Measurements from ENCODE around the gene FADS6. TPM values are rescaled to one million over a fixed set of nuclear protein-coding genes. Genes with fewer than 3 reads are reported as not detected.
A peak's percentile ranks its signal among the peaks of the same experiment; 100 is the strongest.

The FADS6 gene
- polyA plus RNA-seq, 3 donors, result not detected

DNA sequence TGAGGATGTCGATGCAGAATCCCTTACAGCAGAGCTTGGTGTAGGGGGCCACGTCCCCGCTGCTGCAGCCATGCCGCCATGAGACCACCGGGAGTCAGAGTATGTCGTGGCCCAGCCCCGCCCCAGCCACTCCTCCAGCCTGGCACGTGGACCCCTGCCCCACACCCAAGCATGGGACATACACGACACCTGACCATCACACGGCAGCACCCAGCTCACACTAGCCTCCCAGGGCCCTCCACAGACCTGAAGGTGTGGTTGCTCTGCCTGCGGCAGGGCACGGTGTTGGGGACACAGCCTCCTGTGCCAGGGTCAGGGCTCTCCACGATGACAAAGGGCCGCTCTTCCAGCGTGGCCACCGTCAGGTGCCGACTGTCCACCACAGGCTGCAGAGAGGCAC is 43.1 kb downstream of the FADS6 start:
- Histone ChIP-seq H2AFZ (ENCODE audit: insufficient read depth, low read depth, low read length, poor library complexity, severe bottlenecking) (no peak overlapping the region), H3K27me3 (ENCODE audit: control insufficient read depth in 2 of 2, insufficient read depth in 2 of 2, low read length in 2 of 2) (peaks cover 21 to 52% of the 10 kb centered on the region in 2 donors), H3K9ac (ENCODE audit: insufficient read depth, low read length, poor library complexity, severe bottlenecking) (no peak overlapping the region), H3K4me2 (replicated peaks; ENCODE audit: extremely low read depth, low read length, poor library complexity, severe bottlenecking) (no peak overlapping the region), H4K20me1 (ENCODE audit: insufficient read depth, low read length) (no peaks in the 10 kb centered on the region), H3K36me3 (replicated peaks in 1 of 2; ENCODE audit: control insufficient read depth in 1 of 2, insufficient read depth in 2 of 2, low read length in 2 of 2) (no peaks in the 10 kb centered on the region), H3K4me1 (ENCODE audit: control insufficient read depth in 1 of 2, insufficient read depth in 2 of 2, low read length in 2 of 2) (peaks cover 2 to 9% of the 10 kb centered on the region in 2 donors), H3K9me3 (replicated peaks in 1 of 2; ENCODE audit: control insufficient read depth in 1 of 2, insufficient read depth in 1 of 2, low read length in 2 of 2) (peaks cover 0 to 4% of the 10 kb centered on the region in 2 donors), H3K4me3 (replicated peaks in 1 of 3; ENCODE audit: low read depth in 2 of 3, low read length in 3 of 3) (no peak overlapping the region), H3K27ac (ENCODE audit: low read depth in 1 of 2, low read length in 2 of 2) (no peak overlapping the region), H3K79me2 (ENCODE audit: insufficient read depth, low read length) (no peaks in the 10 kb centered on the region)
- intact Hi-C loops (cut with micrococcal nuclease), result loop anchor here in 1 of 2 donors (5.0 kb wide), 1 partner anchor 43 kb away; no protein-coding TSS in a partner anchor
- TF ChIP-seq, protein P1, sequence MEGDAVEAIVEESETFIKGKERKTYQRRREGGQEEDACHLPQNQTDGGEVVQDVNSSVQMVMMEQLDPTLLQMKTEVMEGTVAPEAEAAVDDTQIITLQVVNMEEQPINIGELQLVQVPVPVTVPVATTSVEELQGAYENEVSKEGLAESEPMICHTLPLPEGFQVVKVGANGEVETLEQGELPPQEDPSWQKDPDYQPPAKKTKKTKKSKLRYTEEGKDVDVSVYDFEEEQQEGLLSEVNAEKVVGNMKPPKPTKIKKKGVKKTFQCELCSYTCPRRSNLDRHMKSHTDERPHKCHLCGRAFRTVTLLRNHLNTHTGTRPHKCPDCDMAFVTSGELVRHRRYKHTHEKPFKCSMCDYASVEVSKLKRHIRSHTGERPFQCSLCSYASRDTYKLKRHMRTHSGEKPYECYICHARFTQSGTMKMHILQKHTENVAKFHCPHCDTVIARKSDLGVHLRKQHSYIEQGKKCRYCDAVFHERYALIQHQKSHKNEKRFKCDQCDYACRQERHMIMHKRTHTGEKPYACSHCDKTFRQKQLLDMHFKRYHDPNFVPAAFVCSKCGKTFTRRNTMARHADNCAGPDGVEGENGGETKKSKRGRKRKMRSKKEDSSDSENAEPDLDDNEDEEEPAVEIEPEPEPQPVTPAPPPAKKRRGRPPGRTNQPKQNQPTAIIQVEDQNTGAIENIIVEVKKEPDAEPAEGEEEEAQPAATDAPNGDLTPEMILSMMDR (IDR thresholded peaks at IDR 0.05), result no peak
- Mint-ChIP-seq H3K27ac (no peak overlapping the region), H3K27me3 (ENCODE audit: low read depth in 3 of 3) (peaks cover 51 to 75% (median 57%) of the 10 kb centered on the region in 3 donors), H3K4me3 (peak overlapping the region in 1 of 2 donors; percentile 7), H3K4me1 (peaks cover 3% of the 10 kb centered on the region), H3K36me3 (peaks cover 0 to 5% of the 10 kb centered on the region in 2 donors), H3K9me3 (peaks cover 0 to 9% (median 2%) of the 10 kb centered on the region in 7 donors)
- 92% methylated on average over 17 of the region's 17 CpGs for WGBS (ENCODE audit: insufficient coverage)
- DNase-seq, result no peak

- TF ChIP-seq, protein P1 (IDR thresholded peaks at IDR 0.05), result no peak
- Histone ChIP-seq H3K79me2 (ENCODE audit: insufficient read depth, low read length) (no peaks in the 10 kb centered on the region), H2AFZ (ENCODE audit: insufficient read depth, low read depth, low read length, poor library complexity, severe bottlenecking) (no peak overlapping the region), H3K9me3 (replicated peaks in 1 of 2; ENCODE audit: control insufficient read depth in 1 of 2, insufficient read depth in 1 of 2, low read length in 2 of 2) (peaks cover 0 to 4% of the 10 kb centered on the region in 2 donors), H3K27me3 (ENCODE audit: control insufficient read depth in 2 of 2, insufficient read depth in 2 of 2, low read length in 2 of 2) (peaks cover 18 to 42% of the 10 kb centered on the region in 2 donors), H3K27ac (ENCODE audit: low read depth in 1 of 2, low read length in 2 of 2) (no peak overlapping the region), H4K20me1 (ENCODE audit: insufficient read depth, low read length) (no peaks in the 10 kb centered on the region), H3K4me2 (replicated peaks; ENCODE audit: extremely low read depth, low read length, poor library complexity, severe bottlenecking) (no peak overlapping the region), H3K9ac (ENCODE audit: insufficient read depth, low read length, poor library complexity, severe bottlenecking) (no peak overlapping the region), H3K36me3 (replicated peaks in 1 of 2; ENCODE audit: control insufficient read depth in 1 of 2, insufficient read depth in 2 of 2, low read length in 2 of 2) (no peaks in the 10 kb centered on the region), H3K4me3 (replicated peaks in 1 of 3; ENCODE audit: low read depth in 2 of 3, low read length in 3 of 3) (no peak overlapping the region), H3K4me1 (ENCODE audit: control insufficient read depth in 1 of 2, insufficient read depth in 2 of 2, low read length in 2 of 2) (peaks cover 2 to 9% of the 10 kb centered on the region in 2 donors)
- no peak for DNase-seq
- 68% methylated on average over 7 of the region's 9 CpGs for WGBS (ENCODE audit: insufficient coverage)
- Mint-ChIP-seq H3K9me3 (peaks cover 0 to 10% (median 3%) of the 10 kb centered on the region in 7 donors), H3K27me3 (ENCODE audit: low read depth in 3 of 3) (peaks cover 43 to 69% (median 48%) of the 10 kb centered on the region in 3 donors), H3K4me1 (peaks cover 3% of the 10 kb centered on the region), H3K4me3 (peak overlapping the region in 1 of 2 donors; percentile 55), H3K27ac (peak overlapping the region in 2 of 7 donors; percentile 32 to 36), H3K36me3 (peaks cover 6 to 10% of the 10 kb centered on the region in 2 donors)
- intact Hi-C loops (cut with micrococcal nuclease), result no loop called here
Observed at GRCh38 chr17:74848656-74849399, 44.6 kb downstream of the FADS6 start.

Measured in CD14-positive monocyte (primary cell).